ENCODE measurements around the gene CD300LF.

GRCh38 chr17:74736513-74737298 lies 24.0 kb upstream of the CD300LF start, which contains the start of gene RAB37:
- TF ChIP-seq, protein P1, sequence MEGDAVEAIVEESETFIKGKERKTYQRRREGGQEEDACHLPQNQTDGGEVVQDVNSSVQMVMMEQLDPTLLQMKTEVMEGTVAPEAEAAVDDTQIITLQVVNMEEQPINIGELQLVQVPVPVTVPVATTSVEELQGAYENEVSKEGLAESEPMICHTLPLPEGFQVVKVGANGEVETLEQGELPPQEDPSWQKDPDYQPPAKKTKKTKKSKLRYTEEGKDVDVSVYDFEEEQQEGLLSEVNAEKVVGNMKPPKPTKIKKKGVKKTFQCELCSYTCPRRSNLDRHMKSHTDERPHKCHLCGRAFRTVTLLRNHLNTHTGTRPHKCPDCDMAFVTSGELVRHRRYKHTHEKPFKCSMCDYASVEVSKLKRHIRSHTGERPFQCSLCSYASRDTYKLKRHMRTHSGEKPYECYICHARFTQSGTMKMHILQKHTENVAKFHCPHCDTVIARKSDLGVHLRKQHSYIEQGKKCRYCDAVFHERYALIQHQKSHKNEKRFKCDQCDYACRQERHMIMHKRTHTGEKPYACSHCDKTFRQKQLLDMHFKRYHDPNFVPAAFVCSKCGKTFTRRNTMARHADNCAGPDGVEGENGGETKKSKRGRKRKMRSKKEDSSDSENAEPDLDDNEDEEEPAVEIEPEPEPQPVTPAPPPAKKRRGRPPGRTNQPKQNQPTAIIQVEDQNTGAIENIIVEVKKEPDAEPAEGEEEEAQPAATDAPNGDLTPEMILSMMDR (IDR thresholded peaks at IDR 0.05) = peak; percentile 30 to 45 (median 34)
- TF ChIP-seq POLR2A (IDR thresholded peaks at IDR 0.05) = peak; percentile 79
